WTC11 (cell line): Measurements from ENCODE around the gene UPF1. TPM values are rescaled to one million over a fixed set of nuclear protein-coding genes. Genes with fewer than 3 reads are reported as not detected.
"Not testable (repeated sequence)": the region's sequence is repeated elsewhere in the genome, so short reads cannot be mapped to it uniquely, and the experiment has no call there.

ENCODE experiments used
- ATAC-seq: fragments of 200-7000 bp; cut with Tn5 transposase; 2 replicates; pipeline ENCODE4 v1.10.0; 2021; ENCODE audit warnings: mild to moderate bottlenecking, moderate library complexity
- CTCF ChIA-PET: fragments of 300-600 bp; sonication (Branson Sonifier 250); formaldehyde crosslinking; loops from one replicate; lab custom pipeline; 2021; ENCODE audit warnings: antibody characterized with exemption; lab: Charles Lee
- POLR2A ChIA-PET: fragments of 350-600 bp; sonication (Branson Sonifier 250); formaldehyde crosslinking; loops from one replicate; lab custom pipeline; 2021; ENCODE audit warnings: antibody characterized with exemption; lab: Charles Lee
- DNase-seq: peaks from one replicate; pipeline ENCODE4 v3.0.0; 2021; ENCODE audit warnings: low spot score
- H3K27ac Mint-ChIP-seq: 2 replicates; pipeline ENCODE4 v1.8.0; 2021; ENCODE audit warnings: mixed read lengths
- H3K27me3 Mint-ChIP-seq: 2 replicates; pipeline ENCODE4 v1.8.0; 2021; ENCODE audit warnings: low read depth, mild to moderate bottlenecking, moderate library complexity, mixed read lengths
- H3K36me3 Mint-ChIP-seq: 2 replicates; pipeline ENCODE4 v1.8.0; 2021; ENCODE audit warnings: mixed read lengths
- H3K4me1 Mint-ChIP-seq: 2 replicates; pipeline ENCODE4 v1.8.0; 2022; ENCODE audit warnings: mixed read lengths
- H3K4me3 Mint-ChIP-seq: 2 replicates; pipeline ENCODE4 v1.8.0; 2021; ENCODE audit warnings: mild to moderate bottlenecking, moderate library complexity, mixed read lengths
- H3K9me3 Mint-ChIP-seq: 2 replicates; pipeline ENCODE4 v1.8.0; 2021; ENCODE audit warnings: mixed read lengths
- ETV6 ChIP-seq: sonication (generic); formaldehyde crosslinking; IDR thresholded peaks from 2 replicates; pipeline ENCODE4 v1.8.1; 2022; ENCODE audit warnings: mild to moderate bottlenecking, missing genetic modification reagents
- GABPB1 ChIP-seq: sonication (generic); formaldehyde crosslinking; IDR thresholded peaks from 2 replicates; pipeline ENCODE4 v1.8.1; 2023; ENCODE audit warnings: mild to moderate bottlenecking, missing genetic modification reagents
- JUN ChIP-seq: sonication (generic); formaldehyde crosslinking; IDR thresholded peaks from 2 replicates; pipeline ENCODE4 v1.8.0; 2023; ENCODE audit warnings: mild to moderate bottlenecking, missing genetic modification reagents
- ZNF121 ChIP-seq: sonication (generic); formaldehyde crosslinking; IDR thresholded peaks from 2 replicates; pipeline ENCODE4 v1.8.0; 2023; ENCODE audit warnings: missing genetic modification reagents
- ZNF138 ChIP-seq: sonication (generic); formaldehyde crosslinking; conservative IDR thresholded peaks from 2 replicates; pipeline ENCODE4 v1.8.1; 2022; ENCODE audit warnings: mild to moderate bottlenecking, moderate library complexity, missing genetic modification reagents
- ZNF317 ChIP-seq: sonication (generic); formaldehyde crosslinking; IDR thresholded peaks from 2 replicates; pipeline ENCODE4 v1.8.1; 2023; ENCODE audit warnings: low read depth, mild to moderate bottlenecking, moderate library complexity, missing genetic modification reagents, borderline replicate concordance
- total RNA-seq: library from RNA; stranded (reverse); gene quantifications from 3 replicates; pipeline ENCODE4 v1.2.3, GENCODE V29; 2021
- TF ChIP-seq, protein P1 (sequence below): sonication (generic); formaldehyde crosslinking; IDR thresholded peaks from 2 replicates; pipeline ENCODE4 v1.8.0; 2023; ENCODE audit warnings: missing genetic modification reagents, mild to moderate bottlenecking, borderline replicate concordance
- TF ChIP-seq, protein P2 (sequence below): sonication (generic); formaldehyde crosslinking; IDR thresholded peaks from 2 replicates; pipeline ENCODE4 v1.8.0; 2022; ENCODE audit warnings: missing genetic modification reagents
- TF ChIP-seq, protein P3 (sequence below): sonication (generic); formaldehyde crosslinking; conservative IDR thresholded peaks from 2 replicates; pipeline ENCODE4 v1.8.1; 2023; ENCODE audit warnings: mild to moderate bottlenecking, low read depth, missing genetic modification reagents, moderate library complexity
- TF ChIP-seq, protein P4 (sequence below): sonication (generic); formaldehyde crosslinking; conservative IDR thresholded peaks from 2 replicates; pipeline ENCODE4 v1.8.1; 2022; ENCODE audit warnings: mild to moderate bottlenecking, missing genetic modification reagents
- TF ChIP-seq, protein P5 (sequence below): sonication (generic); formaldehyde crosslinking; IDR thresholded peaks from 2 replicates; pipeline ENCODE4 v1.8.0; 2023; ENCODE audit warnings: missing genetic modification reagents

UPF1 gene
- total RNA-seq, 1 experiment from 2014 or later: 82.5 TPM

DNA sequence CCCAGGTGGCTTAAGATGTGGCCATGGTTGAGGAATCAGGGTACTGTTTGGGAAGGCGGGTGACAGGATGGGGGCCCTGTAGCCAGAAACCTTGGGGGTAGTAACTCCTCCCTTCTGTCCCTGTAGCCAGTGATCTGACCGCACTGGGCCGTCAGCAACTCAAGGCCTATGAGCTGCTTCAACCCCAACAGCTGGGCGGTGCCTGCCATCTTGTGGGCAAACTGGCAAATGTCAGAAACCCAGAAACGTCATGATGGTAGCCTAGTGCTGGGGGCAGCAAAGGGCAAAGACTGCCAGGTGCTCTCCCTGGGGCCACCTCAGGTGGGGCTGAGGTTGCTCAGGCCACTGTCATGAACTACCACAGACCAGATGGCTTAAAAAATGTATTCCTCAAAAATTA is 83.9 kb downstream of the UPF1 start:
- H3K4me1 Mint-ChIP-seq: peaks cover 10% of the 10 kb centered on the region
- CTCF ChIA-PET: interaction anchor here (0.5 to 2.0 kb wide), 15 partner anchors 8 to 458 kb away, joined by 3 to 14 read pairs (median 3); partner anchors contain the start of gene CERS1
- no peak overlapping the region for H3K27ac Mint-ChIP-seq
- peak; percentile 66 for DNase-seq
- TF ChIP-seq JUN (CRISPR knock-in tag) (no peak), ZNF138 (no peak), GABPB1 (no peak), ZNF317 (CRISPR knock-in tag) (no peak), ZNF121 (CRISPR knock-in tag) (no peak), ETV6 (CRISPR knock-in tag) (no peak)
- TF ChIP-seq, protein P1, sequence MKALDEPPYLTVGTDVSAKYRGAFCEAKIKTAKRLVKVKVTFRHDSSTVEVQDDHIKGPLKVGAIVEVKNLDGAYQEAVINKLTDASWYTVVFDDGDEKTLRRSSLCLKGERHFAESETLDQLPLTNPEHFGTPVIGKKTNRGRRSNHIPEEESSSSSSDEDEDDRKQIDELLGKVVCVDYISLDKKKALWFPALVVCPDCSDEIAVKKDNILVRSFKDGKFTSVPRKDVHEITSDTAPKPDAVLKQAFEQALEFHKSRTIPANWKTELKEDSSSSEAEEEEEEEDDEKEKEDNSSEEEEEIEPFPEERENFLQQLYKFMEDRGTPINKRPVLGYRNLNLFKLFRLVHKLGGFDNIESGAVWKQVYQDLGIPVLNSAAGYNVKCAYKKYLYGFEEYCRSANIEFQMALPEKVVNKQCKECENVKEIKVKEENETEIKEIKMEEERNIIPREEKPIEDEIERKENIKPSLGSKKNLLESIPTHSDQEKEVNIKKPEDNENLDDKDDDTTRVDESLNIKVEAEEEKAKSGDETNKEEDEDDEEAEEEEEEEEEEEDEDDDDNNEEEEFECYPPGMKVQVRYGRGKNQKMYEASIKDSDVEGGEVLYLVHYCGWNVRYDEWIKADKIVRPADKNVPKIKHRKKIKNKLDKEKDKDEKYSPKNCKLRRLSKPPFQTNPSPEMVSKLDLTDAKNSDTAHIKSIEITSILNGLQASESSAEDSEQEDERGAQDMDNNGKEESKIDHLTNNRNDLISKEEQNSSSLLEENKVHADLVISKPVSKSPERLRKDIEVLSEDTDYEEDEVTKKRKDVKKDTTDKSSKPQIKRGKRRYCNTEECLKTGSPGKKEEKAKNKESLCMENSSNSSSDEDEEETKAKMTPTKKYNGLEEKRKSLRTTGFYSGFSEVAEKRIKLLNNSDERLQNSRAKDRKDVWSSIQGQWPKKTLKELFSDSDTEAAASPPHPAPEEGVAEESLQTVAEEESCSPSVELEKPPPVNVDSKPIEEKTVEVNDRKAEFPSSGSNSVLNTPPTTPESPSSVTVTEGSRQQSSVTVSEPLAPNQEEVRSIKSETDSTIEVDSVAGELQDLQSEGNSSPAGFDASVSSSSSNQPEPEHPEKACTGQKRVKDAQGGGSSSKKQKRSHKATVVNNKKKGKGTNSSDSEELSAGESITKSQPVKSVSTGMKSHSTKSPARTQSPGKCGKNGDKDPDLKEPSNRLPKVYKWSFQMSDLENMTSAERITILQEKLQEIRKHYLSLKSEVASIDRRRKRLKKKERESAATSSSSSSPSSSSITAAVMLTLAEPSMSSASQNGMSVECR (CRISPR knock-in tag): no peak
- TF ChIP-seq, protein P2, sequence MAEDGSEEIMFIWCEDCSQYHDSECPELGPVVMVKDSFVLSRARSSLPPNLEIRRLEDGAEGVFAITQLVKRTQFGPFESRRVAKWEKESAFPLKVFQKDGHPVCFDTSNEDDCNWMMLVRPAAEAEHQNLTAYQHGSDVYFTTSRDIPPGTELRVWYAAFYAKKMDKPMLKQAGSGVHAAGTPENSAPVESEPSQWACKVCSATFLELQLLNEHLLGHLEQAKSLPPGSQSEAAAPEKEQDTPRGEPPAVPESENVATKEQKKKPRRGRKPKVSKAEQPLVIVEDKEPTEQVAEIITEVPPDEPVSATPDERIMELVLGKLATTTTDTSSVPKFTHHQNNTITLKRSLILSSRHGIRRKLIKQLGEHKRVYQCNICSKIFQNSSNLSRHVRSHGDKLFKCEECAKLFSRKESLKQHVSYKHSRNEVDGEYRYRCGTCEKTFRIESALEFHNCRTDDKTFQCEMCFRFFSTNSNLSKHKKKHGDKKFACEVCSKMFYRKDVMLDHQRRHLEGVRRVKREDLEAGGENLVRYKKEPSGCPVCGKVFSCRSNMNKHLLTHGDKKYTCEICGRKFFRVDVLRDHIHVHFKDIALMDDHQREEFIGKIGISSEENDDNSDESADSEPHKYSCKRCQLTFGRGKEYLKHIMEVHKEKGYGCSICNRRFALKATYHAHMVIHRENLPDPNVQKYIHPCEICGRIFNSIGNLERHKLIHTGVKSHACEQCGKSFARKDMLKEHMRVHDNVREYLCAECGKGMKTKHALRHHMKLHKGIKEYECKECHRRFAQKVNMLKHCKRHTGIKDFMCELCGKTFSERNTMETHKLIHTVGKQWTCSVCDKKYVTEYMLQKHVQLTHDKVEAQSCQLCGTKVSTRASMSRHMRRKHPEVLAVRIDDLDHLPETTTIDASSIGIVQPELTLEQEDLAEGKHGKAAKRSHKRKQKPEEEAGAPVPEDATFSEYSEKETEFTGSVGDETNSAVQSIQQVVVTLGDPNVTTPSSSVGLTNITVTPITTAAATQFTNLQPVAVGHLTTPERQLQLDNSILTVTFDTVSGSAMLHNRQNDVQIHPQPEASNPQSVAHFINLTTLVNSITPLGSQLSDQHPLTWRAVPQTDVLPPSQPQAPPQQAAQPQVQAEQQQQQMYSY (CRISPR knock-in tag): no peak
- TF ChIP-seq, protein P3, sequence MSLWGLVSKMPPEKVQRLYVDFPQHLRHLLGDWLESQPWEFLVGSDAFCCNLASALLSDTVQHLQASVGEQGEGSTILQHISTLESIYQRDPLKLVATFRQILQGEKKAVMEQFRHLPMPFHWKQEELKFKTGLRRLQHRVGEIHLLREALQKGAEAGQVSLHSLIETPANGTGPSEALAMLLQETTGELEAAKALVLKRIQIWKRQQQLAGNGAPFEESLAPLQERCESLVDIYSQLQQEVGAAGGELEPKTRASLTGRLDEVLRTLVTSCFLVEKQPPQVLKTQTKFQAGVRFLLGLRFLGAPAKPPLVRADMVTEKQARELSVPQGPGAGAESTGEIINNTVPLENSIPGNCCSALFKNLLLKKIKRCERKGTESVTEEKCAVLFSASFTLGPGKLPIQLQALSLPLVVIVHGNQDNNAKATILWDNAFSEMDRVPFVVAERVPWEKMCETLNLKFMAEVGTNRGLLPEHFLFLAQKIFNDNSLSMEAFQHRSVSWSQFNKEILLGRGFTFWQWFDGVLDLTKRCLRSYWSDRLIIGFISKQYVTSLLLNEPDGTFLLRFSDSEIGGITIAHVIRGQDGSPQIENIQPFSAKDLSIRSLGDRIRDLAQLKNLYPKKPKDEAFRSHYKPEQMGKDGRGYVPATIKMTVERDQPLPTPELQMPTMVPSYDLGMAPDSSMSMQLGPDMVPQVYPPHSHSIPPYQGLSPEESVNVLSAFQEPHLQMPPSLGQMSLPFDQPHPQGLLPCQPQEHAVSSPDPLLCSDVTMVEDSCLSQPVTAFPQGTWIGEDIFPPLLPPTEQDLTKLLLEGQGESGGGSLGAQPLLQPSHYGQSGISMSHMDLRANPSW (CRISPR knock-in tag): no peak
- TF ChIP-seq, protein P4, sequence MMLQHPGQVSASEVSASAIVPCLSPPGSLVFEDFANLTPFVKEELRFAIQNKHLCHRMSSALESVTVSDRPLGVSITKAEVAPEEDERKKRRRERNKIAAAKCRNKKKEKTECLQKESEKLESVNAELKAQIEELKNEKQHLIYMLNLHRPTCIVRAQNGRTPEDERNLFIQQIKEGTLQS (CRISPR knock-in tag): no peak
- TF ChIP-seq, protein P5, sequence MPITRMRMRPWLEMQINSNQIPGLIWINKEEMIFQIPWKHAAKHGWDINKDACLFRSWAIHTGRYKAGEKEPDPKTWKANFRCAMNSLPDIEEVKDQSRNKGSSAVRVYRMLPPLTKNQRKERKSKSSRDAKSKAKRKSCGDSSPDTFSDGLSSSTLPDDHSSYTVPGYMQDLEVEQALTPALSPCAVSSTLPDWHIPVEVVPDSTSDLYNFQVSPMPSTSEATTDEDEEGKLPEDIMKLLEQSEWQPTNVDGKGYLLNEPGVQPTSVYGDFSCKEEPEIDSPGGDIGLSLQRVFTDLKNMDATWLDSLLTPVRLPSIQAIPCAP (CRISPR knock-in tag): no peak
- peaks cover 14% of the 10 kb centered on the region for H3K36me3 Mint-ChIP-seq
- no peaks in the 10 kb centered on the region; the same call in 1 of the 2 replicates for H3K27me3 Mint-ChIP-seq
- ATAC-seq: peak; percentile 14
- POLR2A ChIA-PET: interaction anchor here (0.6 kb wide), 1 partner anchor 382 kb away, joined by 4 read pairs; no protein-coding TSS in a partner anchor
- no peaks in the 10 kb centered on the region for H3K9me3 Mint-ChIP-seq
- peak overlapping the region; percentile 40; the same call in 1 of the 2 replicates for H3K4me3 Mint-ChIP-seq

DNA sequence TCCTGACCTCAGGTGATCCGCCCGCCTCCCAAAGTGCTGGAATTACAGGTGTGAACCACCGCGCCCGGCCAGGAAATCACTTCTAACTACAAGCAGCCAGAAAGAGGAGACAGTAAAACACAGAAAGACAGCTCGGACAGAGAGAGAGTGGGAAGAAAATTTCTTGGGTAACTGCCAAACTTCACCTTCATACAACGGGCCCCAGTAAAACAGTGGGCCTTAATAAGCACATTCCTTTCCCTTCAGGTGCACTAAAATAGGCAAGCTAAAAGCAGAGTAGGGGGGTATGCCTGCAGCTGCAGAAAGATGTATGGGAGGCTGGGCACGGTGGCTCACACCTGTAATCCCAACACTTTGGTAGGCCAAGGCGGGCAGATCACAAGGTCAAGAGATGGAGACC is 85.8 kb downstream of the UPF1 start:
- H3K9me3 Mint-ChIP-seq, CTCF ChIA-PET, H3K4me1 Mint-ChIP-seq, DNase-seq, H3K27ac Mint-ChIP-seq, POLR2A ChIA-PET, H3K27me3 Mint-ChIP-seq, ATAC-seq: not testable (repeated sequence)
- peak overlapping the region; percentile 99 for H3K4me3 Mint-ChIP-seq
- peaks cover 14% of the 10 kb centered on the region for H3K36me3 Mint-ChIP-seq

Other genes with a start within 250 kb of the UPF1 start
- gene REX1BD, start 243.2 kb upstream of the UPF1 start, total RNA-seq: 90.2 to 107 TPM (median 99.0 TPM) in 3 replicates
- gene CRLF1, start 225.2 kb upstream of the UPF1 start, total RNA-seq: 36.4 to 55.8 TPM (median 51.4 TPM) in 3 replicates
- 14.8 to 30.0 TPM (median 27.3 TPM) in 3 replicates for gene TMEM59L, start 219.1 kb upstream of the UPF1 start, total RNA-seq
- gene KLHL26, start 194.9 kb upstream of the UPF1 start, total RNA-seq: 13.1 to 14.2 TPM (median 14.2 TPM) in 3 replicates
- 12.3 to 17.0 TPM (median 16.3 TPM) in 3 replicates for gene CRTC1, start 148.3 kb upstream of the UPF1 start, total RNA-seq
- 0.13 to 0.18 TPM (median 0.16 TPM) in 3 replicates for gene COMP, start 40.7 kb upstream of the UPF1 start, total RNA-seq
- 14.7 to 24.5 TPM (median 22.6 TPM) in 3 replicates for gene CERS1, start 64.2 kb downstream of the UPF1 start, total RNA-seq
- gene COPE, start 87.4 kb downstream of the UPF1 start, total RNA-seq: 224 to 240 TPM (median 228 TPM) in 3 replicates
- gene DDX49, start 87.8 kb downstream of the UPF1 start, total RNA-seq: 30.1 to 47.9 TPM (median 36.4 TPM) in 3 replicates
- gene HOMER3, start 109.3 kb downstream of the UPF1 start, total RNA-seq: 28.2 to 32.4 TPM (median 32.2 TPM) in 3 replicates
- gene SUGP2, start 201.6 kb downstream of the UPF1 start, total RNA-seq: 156 to 160 TPM (median 156 TPM) in 3 replicates
- 47.9 to 58.8 TPM (median 49.9 TPM) in 3 replicates for gene ARMC6, start 201.6 kb downstream of the UPF1 start, total RNA-seq
- 8.1 to 9.2 TPM (median 8.7 TPM) in 3 replicates for gene SLC25A42, start 232.0 kb downstream of the UPF1 start, total RNA-seq